Activated B cell treated with CpG ODN at 0.5 μM for 24 hours (primary cell): Measurements from ENCODE around the gene DAAM1. TPM values are rescaled to one million over a fixed set of nuclear protein-coding genes. Genes with fewer than 3 reads are reported as not detected.

Experiments
- ATAC-seq: fragments of 200-7000 bp; cut with Tn5 transposase; one replicate; pipeline ENCODE4 v1.10.0; 2021; ENCODE audit warnings: low read depth, mild to moderate bottlenecking, moderate library complexity
- CTCF ChIA-PET: fragments of 350-600 bp; sonication (Branson Sonifier 250); formaldehyde crosslinking; loops from one replicate; lab custom pipeline; 2021; ENCODE audit warnings: antibody characterized with exemption; lab: Charles Lee
- POLR2A ChIA-PET: fragments of 350-600 bp; sonication (Branson Sonifier 250); formaldehyde crosslinking; loops from one replicate; lab custom pipeline; 2021; ENCODE audit warnings: antibody characterized with exemption; lab: Charles Lee
- DNase-seq: peaks from one replicate; pipeline ENCODE4 v3.0.0; 2022
- H3K27ac Mint-ChIP-seq: one replicate; pipeline ENCODE4 v1.8.0; 2020; ENCODE audit warnings: mixed read lengths
- H3K27me3 Mint-ChIP-seq: one replicate; pipeline ENCODE4 v1.8.0; 2021; ENCODE audit warnings: mixed read lengths
- H3K36me3 Mint-ChIP-seq: one replicate; pipeline ENCODE4 v1.8.0; 2021; ENCODE audit warnings: low read depth, mixed read lengths
- H3K4me1 Mint-ChIP-seq: one replicate; pipeline ENCODE4 v1.8.0; 2021; ENCODE audit warnings: mixed read lengths
- H3K4me3 Mint-ChIP-seq: one replicate; pipeline ENCODE4 v1.8.0; 2020; ENCODE audit warnings: mild to moderate bottlenecking, mixed read lengths
- H3K9me3 Mint-ChIP-seq: one replicate; pipeline ENCODE4 v1.8.0; 2020; ENCODE audit warnings: mixed read lengths
- CTCF ChIP-seq: fragments of 200-600 bp; IDR thresholded peaks from one replicate; pipeline ENCODE4 v1.8.0; 2022; ENCODE audit warnings: antibody characterized with exemption, mild to moderate bottlenecking
- intact Hi-C: fragments of 100-400 bp; cut with micrococcal nuclease; formaldehyde crosslinking; loops from one replicate; pipeline ENCODE4 v1.15.1; 2024
- total RNA-seq: library from RNA; stranded (reverse); gene quantifications from 2 replicates; pipeline ENCODE4 v1.2.3, GENCODE V29; 2022

DAAM1 gene
- total RNA-seq, 1 donor from 2014 or later: 38.7 TPM

GRCh38 chr14:59177262-59177661, 11.2 kb upstream of the DAAM1 start:
- Mint-ChIP-seq H3K27ac (no peak overlapping the region), H3K9me3 (no peaks in the 10 kb centered on the region), H3K4me1 (peaks cover 13% of the 10 kb centered on the region), H3K27me3 (peaks cover 7% of the 10 kb centered on the region), H3K4me3 (no peak overlapping the region), H3K36me3 (no peaks in the 10 kb centered on the region)
- POLR2A ChIA-PET: interaction anchor here (1.5 kb wide), 1 partner anchor 11 kb away, joined by 6 read pairs; the partner anchor contains the start of gene DAAM1
- no peak for ATAC-seq
- no peak for TF ChIP-seq CTCF
- no peak for DNase-seq
- CTCF ChIA-PET: no interaction called here
- intact Hi-C loops: no loop called here

- Mint-ChIP-seq H3K27ac (no peak overlapping the region), H3K4me3 (no peak overlapping the region), H3K36me3 (no peaks in the 10 kb centered on the region), H3K27me3 (peaks cover 15% of the 10 kb centered on the region), H3K9me3 (no peaks in the 10 kb centered on the region), H3K4me1 (no peaks in the 10 kb centered on the region)
- ATAC-seq: no peak
- POLR2A ChIA-PET: no interaction called here
- no peak for TF ChIP-seq CTCF
- no peak for DNase-seq
- intact Hi-C loops: no loop called here
- CTCF ChIA-PET: no interaction called here
These were observed 6.7 kb upstream of the DAAM1 start for GRCh38 chr14:59181791-59182190.

GRCh38 chr14:59182641-59183040, 5.8 kb upstream of the DAAM1 start:
- TF ChIP-seq CTCF: no peak
- Mint-ChIP-seq H3K27me3 (peaks cover 16% of the 10 kb centered on the region), H3K4me1 (peaks cover 2% of the 10 kb centered on the region), H3K4me3 (no peak overlapping the region), H3K27ac (no peak overlapping the region), H3K36me3 (no peaks in the 10 kb centered on the region), H3K9me3 (no peaks in the 10 kb centered on the region)
- ChIA-PET POLR2A (no interaction called here), CTCF (no interaction called here)
- intact Hi-C loops: no loop called here
- ATAC-seq (no peak), DNase-seq (no peak)

- H3K36me3 Mint-ChIP-seq: peaks cover 4% of the 10 kb centered on the region
- intact Hi-C loops: no loop called here
- peaks cover 16% of the 10 kb centered on the region for H3K27me3 Mint-ChIP-seq
- H3K4me3 Mint-ChIP-seq: no peak overlapping the region
- CTCF ChIA-PET: no interaction called here
- no peaks in the 10 kb centered on the region for H3K9me3 Mint-ChIP-seq
- DNase-seq (no peak), ATAC-seq (no peak)
- no peak for TF ChIP-seq CTCF
- no peak overlapping the region for H3K27ac Mint-ChIP-seq
- POLR2A ChIA-PET: no interaction called here
- H3K4me1 Mint-ChIP-seq: peaks cover 4% of the 10 kb centered on the region
These were observed 5.3 kb upstream of the DAAM1 start for GRCh38 chr14:59183150-59183549.

- intact Hi-C loops: no loop called here
- TF ChIP-seq CTCF: no peak
- POLR2A ChIA-PET: interaction anchor here (0.5 kb wide), 1 partner anchor 15 kb away, joined by 3 read pairs; no protein-coding TSS in a partner anchor
- no peak for ATAC-seq
- no peak for DNase-seq
- Mint-ChIP-seq H3K4me1 (peaks cover 4% of the 10 kb centered on the region), H3K27ac (no peak overlapping the region), H3K27me3 (peaks cover 16% of the 10 kb centered on the region), H3K4me3 (no peak overlapping the region), H3K36me3 (peaks cover 6% of the 10 kb centered on the region), H3K9me3 (no peaks in the 10 kb centered on the region)
- CTCF ChIA-PET: no interaction called here
These were observed 4.1 kb upstream of the DAAM1 start for GRCh38 chr14:59184396-59184795.
